Daoy (cell line): ENCODE data around the gene CIBAR2. TPM values are rescaled to one million over a fixed set of nuclear protein-coding genes. Genes with fewer than 3 reads are reported as not detected.
A peak's percentile ranks its signal among the peaks of the same experiment; 100 is the strongest.
"Not testable (repeated sequence)": the region's sequence is repeated elsewhere in the genome, so short reads cannot be mapped to it uniquely, and the experiment has no call there.

Experiments
- DNase-seq: peaks from one replicate; pipeline ENCODE4 v3.0.0-alpha.2; 2015; ENCODE audit warnings: low read depth
- total RNA-seq: library from RNA; depleted of rRNA; stranded (reverse); fragments of >200 nt; shearing (Covaris generic); gene quantifications from 2 replicates; pipeline ENCODE4 v1.2.3, GENCODE V29; 2014

The CIBAR2 gene
- total RNA-seq, 1 experiment from 2014 or later = not detected

DNA sequence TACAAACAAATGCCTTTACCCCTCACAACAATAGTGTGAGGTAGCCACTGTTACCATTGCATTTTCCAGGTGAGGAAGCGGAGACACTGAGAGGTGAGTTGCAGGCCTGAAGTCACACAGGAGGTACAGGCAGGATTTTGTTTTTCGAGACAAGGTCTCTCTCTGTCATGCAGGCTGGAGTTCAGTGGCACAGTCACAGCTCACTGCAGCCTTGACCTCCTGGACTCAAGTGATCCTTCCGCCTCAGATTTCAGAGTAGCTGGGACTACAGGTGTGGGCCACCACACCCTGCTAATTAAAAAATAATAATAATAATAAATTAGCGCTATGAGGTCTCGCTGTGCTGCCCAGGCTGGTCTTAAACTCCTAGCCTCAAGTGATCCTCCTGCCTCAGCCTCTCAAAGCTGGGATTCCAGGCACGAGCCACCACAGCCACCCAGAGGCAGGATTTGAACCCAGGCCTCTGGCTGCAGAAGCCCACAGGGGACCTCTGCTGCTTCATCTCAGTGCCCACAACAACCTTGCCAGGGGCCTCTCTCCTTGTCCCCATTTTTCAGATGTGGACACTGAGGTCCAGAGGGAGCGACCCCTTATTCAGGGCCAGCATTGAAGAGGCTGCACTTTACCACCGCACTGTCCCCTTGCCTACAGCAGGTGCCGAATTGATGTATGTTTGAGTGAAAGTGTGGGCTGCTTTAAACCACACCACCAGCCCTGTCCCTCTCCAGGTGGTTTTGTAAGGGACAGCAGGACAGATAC, 16.0 kb upstream of the CIBAR2 start:
- no peak for DNase-seq

DNA sequence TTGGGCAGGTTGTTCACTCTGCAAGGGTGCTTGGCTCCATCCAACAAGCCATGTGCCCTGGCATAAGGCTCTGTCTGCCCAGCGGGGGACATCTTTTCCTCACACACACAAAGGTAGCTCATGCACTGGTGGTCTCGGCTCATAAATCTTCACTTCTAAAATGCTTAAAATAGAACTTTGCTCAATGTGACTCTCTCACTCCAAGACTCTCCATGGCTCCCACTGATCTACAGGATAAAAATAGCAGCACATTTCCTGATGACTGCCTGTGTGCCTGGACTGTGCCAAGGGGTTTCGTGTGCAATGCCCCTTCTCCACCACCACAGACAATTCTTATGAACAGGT, 15.1 kb upstream of the CIBAR2 start:
- no peak for DNase-seq

DNA sequence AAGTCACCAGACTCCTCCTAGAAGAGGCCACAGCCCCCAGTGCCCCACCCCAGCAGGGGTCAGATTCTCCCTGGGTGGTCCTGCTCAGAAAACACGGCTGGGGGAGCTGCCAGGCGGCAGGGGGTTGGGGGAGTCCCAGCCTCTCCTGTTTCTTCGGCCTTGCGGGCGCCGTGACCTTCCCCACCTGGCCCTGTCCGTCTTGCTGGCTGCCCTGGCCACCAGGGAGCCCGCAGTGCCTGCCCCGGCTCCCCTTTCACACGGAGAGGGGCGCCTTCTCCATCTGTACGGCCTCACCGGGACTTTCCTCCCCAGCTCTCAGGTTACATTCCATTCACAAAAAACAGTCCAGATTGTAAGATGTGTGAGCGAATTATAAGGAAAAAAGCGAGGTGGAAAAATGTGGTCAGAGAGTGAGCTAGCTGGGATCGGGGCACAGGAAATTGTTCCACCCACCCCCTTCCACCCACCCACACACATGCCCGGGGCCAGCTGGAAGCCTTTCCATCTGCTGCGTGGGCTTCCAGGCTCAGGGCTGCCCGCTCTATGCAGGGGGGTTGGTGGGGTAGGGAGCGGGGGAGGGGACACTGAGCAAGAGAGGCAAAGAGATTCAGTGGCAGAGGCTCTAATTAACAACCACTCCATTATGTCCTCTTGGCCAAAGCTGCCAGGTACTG, 14.6 kb upstream of the CIBAR2 start:
- DNase-seq = peak; percentile 79

DNA sequence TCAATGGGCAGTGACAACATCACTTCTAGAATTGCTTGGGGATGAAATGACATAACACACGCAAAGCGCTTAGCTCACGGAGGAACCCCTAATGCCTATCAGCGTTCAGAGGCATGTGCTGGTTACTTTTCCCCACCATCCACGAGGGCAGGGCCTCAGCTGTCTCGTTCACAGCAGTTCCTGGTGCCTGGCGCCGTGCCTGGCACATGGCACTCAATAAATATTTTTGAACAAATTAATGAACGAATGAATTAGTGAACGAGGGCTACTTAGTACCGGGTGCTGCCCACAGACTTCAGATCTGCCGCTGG, 14.1 kb upstream of the CIBAR2 start:
- no peak for DNase-seq

DNA sequence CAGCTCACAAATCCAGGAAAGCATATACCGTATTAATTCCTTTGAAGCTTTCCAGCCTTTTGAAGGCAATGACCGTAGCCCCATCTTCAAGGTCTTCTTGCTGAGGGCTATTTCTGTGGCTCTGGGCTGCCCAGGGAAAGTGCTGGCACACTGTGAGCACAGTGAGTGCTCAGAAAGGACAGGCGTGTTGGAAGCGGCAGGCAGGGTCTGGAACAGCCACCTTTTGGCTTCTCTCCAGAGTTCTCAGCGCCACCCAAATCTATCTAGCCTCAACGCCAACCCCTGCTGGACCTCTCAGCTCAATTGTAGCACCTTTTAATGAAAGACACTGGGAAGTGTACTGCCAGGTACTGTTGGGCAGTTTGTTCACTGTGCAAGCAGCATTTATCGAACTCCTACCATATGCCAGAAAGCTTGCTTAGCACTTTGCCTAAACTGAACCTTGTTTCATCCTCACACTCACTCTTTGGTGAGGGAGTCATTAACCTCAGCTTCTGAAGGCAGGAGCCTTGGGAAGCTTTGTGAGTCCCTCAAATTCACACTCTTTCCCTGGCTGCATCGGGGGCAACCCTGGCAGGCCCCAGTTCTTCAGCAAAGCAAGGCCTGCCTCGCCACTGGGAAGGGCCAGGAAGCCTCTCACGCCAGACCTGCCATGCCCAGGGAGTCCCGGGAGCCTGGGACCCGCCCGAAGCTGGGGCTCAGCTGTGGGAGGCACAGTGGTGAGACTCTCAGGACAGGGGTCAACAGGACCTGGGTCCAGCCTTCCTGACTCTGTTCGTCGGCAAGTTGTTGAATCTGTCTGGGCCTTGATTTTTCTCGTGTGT, 13.5 kb upstream of the CIBAR2 start:
- no peak for DNase-seq

DNA sequence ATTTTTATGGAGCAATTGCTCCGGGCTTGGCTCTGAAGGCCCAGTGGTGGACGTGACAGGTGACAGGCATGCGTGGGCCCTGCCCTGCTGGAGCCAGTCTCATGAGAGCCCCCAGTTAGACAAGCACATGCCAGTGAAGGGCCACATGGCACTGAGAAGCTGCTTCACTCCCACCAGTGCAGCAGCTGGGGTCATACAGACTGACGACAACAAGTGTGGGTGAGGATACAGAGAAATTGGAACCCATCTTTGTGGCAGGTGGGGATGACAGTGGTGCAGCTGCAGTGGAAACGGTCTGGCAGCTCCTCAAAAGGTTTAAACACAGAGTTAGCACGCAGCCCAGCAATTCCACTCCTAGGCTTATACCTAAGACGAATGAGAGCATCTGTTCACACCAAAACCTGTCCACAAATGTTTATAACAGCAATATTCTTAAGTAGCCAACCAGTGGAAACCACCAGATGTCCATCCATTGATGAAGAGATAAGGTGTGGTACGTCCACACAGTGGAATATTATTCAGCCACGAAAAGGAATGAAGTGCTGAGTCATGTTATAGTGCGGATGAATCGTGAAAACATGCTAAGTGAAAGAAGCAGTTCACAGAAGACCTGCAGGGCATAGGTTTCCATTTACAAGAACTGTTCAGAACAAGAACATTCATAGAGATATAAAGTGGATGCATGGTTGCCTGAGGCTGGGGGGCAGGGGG, 12.5 kb upstream of the CIBAR2 start:
- DNase-seq = no peak

DNA sequence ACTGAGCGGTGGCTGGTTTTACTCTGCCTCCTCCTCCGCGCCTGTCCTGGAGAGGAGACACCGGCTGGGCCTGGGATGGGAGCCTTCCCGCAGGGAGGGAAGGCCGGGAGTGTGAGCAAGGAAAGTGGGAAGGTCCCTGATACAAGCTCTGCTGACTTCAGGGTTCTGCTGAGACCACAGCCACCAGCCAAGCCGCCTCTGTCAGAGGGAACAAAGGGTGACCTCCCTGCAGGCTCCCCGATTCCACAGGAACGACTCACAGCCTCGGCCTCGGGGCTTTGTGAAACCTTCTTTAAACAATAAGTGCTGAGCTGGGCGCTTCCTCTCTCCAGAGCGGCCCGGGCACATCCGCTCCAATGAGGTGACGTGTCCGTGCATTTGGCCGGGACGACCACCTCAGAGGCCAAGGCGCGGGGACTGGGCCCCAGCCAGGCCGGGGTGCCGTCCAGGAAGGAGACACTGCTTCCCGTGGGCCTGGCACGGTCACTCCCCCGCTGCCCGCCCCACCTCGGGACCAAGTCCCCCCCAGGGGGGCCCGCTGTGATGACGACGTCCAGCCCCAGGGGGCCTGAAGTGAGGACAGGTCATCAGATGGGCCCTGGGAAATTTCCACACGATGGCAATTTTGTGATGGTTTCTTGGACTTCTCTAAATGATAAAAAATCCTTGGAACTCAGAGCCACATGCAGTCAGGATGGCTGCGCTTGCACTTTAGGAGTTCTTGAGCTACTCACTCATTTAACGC, 11.8 kb upstream of the CIBAR2 start:
- DNase-seq = peak; percentile 87

DNA sequence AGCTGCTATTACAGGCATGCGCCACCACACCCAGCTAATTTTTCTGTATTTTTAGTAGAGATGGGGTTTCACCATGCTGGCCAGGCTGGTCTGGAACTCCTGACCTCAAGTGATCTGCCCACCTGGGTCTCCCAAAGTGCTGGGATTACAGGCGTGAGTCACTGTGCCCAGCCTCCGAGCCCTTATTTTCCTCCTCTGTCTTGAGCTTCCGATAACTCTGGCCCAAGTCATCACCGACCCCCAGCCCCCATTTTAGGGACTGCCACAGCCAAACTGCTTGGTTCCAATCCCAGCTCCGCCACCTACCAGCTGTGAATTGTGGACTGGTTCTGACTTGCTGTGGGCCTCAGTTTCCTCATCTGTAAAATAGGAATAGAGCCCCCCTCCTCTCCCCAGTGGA, 11.2 kb upstream of the CIBAR2 start:
- not testable (repeated sequence) for DNase-seq

DNA sequence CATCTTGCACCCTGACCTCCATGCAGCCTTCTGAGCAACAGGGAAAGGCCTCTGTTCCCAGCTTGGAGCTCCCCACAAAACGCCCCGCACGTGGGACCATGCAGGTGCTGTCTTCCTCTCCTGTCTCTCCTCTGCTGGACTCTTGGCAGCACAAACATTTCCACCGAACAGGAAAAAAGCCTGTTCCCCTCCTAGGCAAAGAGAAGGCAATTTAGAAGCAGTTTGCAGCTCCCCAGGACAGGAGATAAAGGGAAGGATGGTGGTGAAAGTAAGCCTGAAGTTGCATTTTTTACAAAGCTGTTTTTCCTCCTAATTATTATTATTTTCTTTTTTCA, 7.7 kb upstream of the CIBAR2 start:
- DNase-seq = no peak

DNA sequence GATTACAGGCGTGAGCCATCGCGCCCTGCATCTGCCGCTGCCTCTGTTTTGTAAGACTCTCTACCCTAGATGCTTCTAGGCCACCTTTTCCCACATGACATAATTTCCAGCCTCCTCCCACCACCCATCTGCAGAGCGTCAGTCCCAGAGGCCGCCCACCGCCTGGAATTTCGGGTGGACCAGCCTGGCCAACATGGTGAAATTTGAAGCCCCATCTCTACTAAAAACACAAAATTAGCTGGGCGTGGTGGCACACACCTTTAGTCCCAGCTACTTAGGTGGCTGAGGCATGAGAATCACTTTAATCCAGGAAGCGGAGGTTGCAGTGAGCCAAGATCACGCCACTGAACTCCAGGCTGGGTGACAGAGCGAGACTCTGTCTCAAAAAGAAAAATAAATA, 5.1 kb upstream of the CIBAR2 start:
- no peak for DNase-seq

DNA sequence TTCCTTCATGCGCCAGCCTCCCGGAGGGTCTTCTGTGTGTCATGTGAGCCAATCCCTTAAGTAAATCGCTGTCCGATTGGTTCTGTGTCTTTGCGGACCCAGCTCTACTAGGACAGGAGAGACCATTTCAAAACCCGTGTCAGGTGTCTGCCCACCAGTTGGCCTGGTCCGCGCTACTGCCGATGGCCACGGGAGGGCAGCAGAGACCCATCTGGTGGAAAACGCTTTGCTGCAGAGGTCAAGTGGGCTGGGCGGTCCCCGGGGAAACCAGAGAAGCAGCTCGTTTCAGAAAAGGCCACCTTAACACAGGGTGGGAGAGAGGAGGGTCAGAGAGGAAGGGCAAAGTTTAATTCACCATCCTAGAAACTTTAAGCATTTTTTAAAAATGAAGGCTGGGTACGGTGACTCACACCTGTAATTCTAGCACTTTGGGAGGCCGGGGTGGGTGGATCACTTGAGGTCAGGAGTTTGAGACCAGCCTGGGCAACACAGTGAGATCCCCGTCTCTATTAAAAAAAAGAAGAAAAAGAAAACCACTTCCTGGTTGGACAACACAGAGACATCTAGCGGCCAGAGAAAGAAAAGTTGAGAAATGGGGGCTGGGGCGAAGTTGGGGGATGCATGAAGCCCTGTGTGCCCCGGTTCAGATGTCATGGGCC, 2.8 kb upstream of the CIBAR2 start:
- DNase-seq = peak; percentile 85

DNA sequence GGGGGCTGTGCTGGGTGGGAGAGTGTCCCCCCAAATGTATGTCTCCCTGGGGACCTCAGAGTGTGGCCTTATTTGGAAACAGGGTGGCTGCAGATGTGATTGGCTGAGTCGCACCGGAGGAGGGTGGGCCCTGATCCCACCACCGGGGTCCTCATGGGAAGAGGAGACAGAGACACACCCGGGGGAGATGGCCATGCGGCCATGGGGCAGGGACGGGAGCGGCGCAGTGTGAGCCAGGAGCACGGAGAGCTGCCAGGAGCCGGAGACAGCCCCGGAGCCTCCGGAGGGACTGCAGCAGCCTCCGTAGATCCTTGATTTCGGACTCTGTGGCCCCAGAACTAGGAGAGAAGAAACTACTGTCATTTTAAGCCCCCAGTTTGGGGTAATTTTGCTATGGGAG, 1.6 kb upstream of the CIBAR2 start:
- no peak for DNase-seq

DNA sequence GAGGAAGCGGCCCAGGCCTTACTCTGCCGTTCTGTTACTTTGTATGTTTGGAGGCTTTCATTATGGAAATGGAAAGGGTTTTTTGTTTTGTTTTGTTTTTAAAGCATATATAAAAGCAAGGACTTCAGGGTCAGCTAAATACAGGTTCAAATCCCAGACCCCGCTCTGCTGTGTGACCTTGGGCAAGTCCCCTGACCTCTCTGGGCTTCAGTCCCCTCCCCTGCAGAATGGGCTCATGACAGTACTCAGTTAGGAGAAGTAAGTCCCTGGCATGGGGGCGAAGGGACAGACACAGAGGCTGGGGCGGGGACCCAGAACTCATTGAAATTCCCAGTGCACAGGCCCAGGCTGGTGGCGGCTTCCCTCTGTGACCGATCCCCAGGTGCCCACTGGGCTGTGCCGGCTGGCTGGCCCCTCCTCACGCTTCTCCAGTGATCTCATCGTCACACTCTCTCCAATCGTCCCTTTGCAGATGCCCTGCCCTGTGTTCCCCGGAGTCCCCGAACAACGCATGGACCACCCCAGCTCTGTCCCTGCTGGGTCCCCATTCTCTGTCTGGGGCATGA, 979 bp upstream of the CIBAR2 start:
- DNase-seq = no peak

DNA sequence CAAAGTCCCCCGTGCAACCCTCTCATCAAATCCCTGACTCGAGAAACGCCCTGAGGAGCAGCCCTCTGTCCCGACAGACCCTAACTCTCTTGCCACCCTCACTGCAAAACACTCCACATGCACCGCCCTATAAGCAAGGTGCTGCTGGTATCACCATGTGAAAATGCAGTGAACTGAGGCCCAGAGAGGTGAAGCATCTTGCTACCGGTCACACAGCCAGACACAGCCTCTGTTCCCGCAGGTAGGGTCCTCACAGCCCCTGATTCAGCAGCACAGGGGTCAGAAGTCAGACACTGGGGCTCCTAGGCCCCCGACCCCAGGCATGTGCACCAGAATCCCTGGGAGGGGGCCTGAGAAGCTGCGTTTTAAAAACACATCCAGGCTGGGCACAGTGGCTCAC, 1.1 kb downstream of the CIBAR2 start:
- DNase-seq = no peak

DNA sequence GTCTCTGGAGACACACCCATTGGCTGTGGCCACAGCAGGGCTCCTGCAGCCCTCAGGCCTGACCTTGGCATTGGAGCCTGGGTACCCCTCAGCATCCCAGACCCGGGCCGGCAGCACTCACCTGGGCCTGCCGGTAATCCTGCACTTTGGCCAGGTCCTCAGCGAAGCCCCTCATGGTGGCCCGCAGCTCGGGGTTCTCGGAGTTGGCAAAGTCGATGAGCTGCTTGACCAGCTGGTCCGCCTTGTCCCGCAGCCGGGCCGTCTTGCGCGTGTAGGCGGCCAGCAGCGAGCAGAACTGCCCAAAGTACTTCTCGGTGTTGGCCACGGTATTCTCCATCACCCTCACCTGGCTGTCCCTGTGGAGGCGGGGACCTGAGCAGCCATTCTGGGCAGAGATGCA, 2.2 kb downstream of the CIBAR2 start:
- no peak for DNase-seq

DNA sequence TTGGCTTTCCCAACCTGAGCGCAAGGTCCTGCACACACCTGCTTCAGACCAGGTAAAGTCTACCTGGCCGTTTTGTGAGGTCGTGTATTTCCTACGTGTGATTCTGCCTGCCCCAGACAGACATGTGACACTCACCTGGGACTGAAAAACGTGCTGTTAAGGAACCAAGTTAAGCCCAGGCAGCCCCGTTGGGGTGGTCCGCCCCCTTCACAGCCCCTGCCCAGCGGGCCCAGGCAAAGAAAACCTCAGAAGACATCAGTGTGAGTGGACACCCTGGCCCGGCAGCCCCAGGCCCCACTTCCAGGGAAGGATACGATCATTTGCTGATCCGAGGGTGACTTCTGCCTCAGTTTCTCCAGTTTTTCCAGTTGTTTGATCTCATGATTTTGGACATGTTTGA, 4.7 kb downstream of the CIBAR2 start:
- DNase-seq = no peak

DNA sequence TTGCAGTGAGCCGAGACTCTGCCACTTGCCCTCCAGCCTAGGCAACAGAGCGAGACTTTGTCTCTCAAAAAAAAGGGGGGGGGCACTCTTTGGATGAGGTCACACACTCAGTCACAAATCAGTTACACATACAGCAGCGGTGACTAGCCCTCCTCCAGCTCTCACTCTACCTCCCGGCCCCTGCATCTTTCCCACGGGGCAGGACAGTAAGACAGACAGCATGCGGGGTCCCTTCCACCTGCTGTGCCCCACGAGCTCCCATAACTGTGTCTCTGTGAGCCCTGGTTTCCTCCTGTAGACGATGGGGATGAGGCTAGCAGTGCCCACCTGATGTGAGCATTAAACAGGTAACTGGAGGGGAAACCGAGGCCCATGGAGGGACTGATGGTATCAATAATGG, 5.2 kb downstream of the CIBAR2 start:
- no peak for DNase-seq

DNA sequence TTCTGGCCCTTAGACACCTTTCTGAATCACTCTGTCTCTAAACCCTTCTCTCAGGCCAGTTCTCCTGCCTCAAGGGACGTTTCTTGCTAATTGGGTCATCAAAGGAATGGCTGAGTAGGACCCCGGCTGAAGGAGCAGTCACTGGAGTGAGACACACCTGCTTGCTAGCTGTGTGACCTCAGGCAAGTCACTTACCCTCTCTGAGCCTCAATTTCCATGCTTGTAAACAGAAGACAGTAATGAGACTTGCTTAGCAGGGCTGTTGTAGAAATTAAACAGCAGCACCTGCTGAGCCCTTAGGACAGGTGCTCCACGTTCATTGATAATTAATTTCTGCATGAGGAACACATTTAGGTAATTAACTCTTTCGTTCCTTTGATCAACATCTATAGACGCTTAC, 6.8 kb downstream of the CIBAR2 start:
- no peak for DNase-seq

DNA sequence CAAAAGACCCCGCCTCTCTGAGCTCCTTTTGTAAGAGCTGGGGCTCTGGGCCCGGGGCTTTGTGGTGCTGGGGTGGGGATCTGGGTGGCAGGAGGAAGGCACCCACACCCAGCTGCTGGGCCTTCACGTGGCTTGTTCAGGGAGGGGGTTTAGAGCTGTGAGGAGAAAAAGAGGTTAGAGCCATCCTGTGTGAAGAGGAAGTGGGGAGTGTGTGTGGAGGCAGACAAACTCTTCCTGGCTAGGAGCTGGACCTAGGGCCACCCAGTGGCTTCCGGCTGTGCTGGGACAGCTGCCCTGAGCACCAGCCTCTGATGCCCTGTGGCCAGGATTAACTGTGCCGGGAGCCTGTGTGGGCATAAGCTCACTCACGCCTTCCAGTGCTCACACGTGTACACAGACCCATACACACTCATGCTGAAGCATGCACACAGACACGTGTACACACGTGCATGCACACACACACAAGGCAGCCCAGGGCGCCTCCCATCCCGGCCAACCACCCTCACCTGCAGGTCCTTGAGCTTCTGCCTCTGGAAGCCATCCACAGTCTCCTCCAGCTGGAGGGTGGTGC, 7.4 kb downstream of the CIBAR2 start:
- no peak for DNase-seq

DNA sequence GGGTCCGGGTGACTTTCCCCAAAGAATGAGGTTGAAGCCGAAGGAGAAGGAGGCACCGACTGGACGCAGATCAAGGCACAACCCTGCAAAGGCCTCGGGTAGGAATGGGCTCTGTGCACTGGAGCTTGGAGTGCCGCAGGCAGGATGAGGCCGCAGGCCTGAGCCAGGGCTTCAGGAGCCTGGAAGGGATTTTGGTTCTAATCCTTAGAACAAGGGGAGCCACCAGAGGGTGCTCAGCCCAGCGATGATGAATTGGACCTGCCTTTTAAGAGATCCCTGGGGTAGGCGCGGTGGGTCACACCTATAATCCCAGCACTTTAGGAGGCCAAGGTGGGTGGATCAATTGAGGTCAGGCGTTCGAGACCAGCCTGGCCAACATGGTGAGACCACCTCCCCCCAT, 8.1 kb downstream of the CIBAR2 start:
- no peak for DNase-seq
